CD4-positive, alpha-beta T cell treated with Interferon gamma for 1 hour (primary cell): ENCODE results near the gene KRTAP2-4.

Experiments used
- DNase-seq: peaks from one replicate; pipeline ENCODE4 v3.0.0-alpha.2; 2020

KRTAP2-4 gene

DNA sequence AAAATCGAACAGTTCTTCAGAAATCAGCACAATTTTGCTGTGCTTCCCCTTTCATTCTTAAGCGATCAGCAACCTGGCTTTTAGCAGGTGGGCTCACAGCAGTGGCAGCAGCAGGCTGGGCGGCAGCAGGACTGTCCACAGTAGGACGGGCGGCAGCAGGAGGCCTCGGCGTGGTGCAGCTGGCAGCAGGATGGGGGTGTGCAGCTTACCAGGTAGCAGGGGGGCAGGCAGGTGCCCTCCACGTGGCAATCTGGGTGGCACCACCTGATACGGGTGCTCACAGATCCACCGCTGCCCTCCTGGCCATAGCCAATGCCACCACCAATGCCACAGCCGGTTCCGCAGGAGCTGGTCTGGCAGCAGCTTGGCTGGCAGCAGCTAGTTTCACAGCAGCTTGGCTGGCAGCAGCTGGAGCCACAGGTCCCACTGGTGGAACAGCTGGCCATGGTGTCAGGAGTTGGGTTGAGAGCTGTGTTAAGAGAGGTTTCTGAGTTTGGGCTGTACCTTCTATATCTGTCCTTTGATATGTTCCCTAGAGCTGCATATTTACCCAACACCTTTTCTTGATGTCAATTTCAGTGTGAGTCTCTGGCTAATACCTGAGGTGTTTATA lies 35.9 kb downstream of the KRTAP2-4 start, which contains the start of gene KRTAP1-4:
TSS of gene KRTAP1-4 (minus strand) at position 563 of the 613 bp plus-strand sequence. CDS start at position 446, 117 bp downstream.
- DNase-seq: no peak

DNA sequence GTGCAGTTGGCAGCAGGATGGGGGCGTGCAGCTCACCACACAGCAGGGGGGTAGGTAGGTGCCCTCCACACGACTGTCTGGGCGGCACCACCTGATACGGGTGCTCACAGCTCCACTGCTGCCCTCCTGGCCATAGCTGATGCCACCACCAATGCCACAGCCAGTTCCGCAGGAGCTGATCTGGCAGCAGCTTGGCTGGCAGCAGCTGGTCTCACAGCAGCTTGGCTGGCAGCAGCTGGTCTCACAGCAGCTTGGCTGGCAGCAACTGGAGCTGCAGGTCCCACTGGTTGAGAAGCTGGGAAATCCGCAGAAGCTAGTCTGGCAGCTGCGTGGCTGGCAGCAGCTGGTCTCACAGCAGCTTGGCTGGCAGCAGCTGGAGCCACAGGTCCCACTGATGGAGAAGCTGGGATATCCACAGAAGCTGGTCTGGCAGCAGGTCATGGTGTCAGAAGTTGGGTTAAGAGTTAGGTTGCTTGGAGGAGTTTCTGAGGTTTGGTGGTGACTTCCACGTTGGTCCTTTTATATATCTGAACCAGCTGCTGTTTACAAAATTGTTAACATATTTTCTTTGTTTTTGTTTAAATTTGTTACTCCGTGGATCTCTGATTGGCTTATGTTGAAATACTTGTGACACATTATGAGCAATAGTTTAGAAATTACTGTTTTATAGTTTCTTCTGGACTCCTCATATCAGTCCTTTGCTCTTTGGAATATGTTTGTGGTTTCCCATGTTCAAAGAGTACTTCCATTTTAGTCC lies 38.8 kb downstream of the KRTAP2-4 start, which contains the start of gene KRTAP1-5:
TSS of gene KRTAP1-5 (minus strand) at position 494 of the 757 bp plus-strand sequence. CDS start at position 441, 53 bp downstream.
- DNase-seq: no peak

DNA sequence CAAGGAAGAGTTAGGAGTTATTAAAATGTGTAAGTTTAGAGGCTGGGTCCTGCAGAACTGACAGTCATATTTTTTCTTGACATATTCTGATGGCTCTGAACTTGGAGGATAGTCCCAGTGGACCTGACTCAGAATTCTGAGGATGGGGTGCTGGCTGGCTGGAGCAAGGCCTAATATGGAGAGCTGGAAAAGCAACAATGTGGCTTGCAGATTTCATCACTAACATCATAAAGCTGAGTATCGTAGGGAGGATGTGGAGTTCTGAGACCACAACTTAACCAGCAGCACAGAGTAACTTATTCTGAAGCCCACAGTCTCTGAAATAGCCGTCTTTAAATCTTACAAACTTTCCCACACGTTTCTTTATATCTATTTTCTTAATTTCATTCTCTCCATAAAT lies 41.0 kb downstream of the KRTAP2-4 start:
- no peak for DNase-seq

DNA sequence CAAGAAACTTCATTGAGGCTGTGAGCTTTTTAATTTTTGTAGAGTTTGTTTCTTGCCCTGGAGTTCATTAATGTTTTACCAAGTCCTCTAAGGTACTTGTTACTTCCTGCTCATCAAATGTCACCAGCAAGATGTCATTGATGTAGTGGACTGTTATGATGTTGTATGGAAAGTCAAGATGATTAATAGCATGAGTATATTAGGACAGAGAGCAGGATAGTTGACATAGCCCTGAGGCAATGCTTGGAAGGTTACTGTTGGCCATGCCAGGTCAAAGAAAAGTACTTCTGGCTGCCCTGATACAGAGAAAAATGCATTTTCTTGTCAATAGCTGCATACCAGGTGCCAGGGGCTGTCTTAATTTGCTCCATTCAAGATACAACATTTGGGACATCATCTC lies 45.3 kb downstream of the KRTAP2-4 start:
- no peak for DNase-seq

DNA sequence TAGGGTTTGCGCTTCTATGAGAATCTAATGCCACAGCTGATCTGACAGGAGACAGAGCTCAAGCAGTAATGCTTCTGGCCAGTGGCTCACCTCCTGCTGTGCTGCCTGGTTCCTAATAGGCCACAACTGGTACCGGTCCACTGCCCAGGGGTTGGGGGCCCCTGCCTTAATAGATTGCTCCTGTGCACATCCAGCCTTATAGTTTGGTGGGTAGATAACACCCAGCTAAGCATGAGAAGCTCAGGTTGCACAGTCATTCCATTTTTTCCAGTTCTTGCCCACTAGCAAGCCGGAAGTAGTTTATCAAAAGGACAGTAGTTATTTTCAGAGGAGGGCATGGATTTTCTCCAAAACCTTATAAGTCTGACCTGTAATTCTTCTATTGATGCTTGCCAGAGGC lies 46.3 kb downstream of the KRTAP2-4 start:
- no peak for DNase-seq

DNA sequence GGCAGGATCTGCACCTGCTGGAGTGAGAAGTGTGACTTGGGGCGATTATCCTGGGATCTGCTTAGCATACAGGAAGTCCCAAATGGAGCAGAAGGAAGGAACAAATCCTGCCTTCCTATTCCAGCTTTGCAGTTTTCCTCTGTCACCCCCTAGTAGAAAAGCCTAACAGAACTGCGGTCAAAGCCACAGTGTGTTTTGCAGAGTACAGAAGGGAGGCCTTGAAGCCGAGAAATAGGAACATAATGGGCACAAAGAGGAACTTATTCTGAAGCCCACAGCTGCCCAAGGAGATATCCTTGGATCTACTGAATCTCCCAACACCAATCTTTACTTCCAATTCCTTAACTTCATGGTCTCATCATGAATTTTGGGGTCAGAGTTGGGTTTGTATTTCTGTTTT lies 47.1 kb downstream of the KRTAP2-4 start:
- no peak for DNase-seq

DNA sequence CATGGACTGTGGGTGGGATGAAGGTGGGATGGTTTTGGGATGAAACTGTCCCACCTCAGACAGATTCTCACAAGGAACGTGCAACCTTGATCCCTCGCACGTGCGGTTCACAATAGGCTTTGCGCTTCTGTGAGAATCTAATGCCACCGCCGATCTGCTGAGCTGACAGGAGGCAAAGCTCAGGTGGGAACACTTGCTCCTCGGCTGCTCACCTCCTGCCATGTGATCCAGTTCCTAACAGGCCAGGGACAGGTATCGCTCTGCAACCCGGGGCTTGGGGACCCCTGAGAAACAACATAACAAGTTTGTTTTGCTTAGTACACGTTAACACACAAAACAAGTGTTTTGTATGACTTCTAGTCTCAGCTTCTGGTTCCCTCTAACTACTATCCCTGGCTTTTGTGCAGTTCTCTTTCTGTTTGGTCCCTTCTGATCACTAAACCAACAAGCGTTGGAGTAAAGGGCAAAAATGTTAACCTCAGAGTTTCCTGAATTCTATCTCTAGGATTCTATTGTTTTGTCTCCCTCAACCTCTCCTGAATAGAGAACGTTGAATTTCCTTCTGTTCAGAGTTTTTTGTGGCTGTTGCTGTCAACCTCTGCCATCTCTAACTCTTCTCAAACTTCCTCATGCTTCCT lies 49.0 kb downstream of the KRTAP2-4 start:
- no peak for DNase-seq

DNA sequence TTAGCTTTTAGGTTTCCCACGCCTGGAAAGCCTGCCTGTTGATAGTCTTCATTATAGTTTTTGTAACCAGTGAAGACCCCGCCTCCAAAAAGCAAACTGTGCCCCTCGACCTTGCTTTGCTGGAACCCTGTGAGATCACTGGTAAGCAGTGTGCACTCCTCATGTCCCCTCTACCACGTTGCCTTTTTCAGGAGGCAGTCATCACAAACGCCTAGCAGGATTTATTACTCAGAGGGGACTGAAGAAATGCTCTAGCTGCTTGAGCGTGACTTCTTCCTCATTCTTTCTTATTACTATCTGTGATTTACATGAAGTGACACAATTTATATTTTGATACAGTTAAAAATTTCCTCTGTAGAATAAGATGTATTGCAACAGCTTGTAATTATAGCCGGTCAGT lies 50.2 kb downstream of the KRTAP2-4 start:
- DNase-seq: no peak
